GM12892 (cell line): Measurements from ENCODE around the gene BASP1.

Experiments
- POLR2A ChIP-seq: IDR thresholded peaks from 2 replicates; pipeline ENCODE4 v1.6.1; 2011; ENCODE audit warnings: low read depth, low read length, control low read depth
- POLR2AphosphoS5 ChIP-seq: IDR thresholded peaks from 2 replicates; pipeline ENCODE4 v1.6.1; 2011; ENCODE audit warnings: low read depth, low read length, control low read depth
- TAF1 ChIP-seq: IDR thresholded peaks from 2 replicates; pipeline ENCODE4 v1.6.1; 2011; ENCODE audit warnings: low read depth, mild to moderate bottlenecking, control low read depth, low read length, borderline replicate concordance

- no peak for TF ChIP-seq POLR2A
- TF ChIP-seq POLR2AphosphoS5, result no peak
- TF ChIP-seq TAF1, result no peak
These were observed 5.2 kb upstream of the BASP1 start for GRCh38 chr5:17212191-17212590.
